DMS153 (cell line): ENCODE results near the gene KCNAB1.

Experiments
- DNase-seq: peaks from one replicate; lab custom pipeline; 2025; lab: John Stamatoyannopoulos, UW

The KCNAB1 gene

DNA sequence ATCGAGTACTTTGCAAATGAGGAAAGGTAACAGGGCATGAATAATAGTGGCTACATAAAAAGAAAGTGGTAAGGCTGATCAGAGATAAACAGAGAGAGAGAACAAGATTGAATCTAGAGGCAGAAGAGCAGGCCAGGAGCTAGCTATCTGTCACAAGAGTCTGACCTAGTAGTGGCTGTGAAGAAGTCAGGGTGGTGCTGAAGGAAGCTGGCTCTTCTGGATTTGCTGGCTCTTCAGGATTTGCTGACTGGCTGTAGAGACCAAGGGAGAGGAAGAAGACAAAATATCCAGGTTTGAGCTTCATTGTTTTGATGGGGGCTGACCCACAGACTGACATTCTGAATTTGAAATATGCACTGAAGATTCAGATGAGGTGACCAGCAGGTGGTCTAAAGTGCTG, 292.2 kb downstream of the KCNAB1 start:
- DNase-seq, result no peak

GRCh38 chr3:156413293-156413892, 293.0 kb downstream of the KCNAB1 start:
- no peak for DNase-seq

DNA sequence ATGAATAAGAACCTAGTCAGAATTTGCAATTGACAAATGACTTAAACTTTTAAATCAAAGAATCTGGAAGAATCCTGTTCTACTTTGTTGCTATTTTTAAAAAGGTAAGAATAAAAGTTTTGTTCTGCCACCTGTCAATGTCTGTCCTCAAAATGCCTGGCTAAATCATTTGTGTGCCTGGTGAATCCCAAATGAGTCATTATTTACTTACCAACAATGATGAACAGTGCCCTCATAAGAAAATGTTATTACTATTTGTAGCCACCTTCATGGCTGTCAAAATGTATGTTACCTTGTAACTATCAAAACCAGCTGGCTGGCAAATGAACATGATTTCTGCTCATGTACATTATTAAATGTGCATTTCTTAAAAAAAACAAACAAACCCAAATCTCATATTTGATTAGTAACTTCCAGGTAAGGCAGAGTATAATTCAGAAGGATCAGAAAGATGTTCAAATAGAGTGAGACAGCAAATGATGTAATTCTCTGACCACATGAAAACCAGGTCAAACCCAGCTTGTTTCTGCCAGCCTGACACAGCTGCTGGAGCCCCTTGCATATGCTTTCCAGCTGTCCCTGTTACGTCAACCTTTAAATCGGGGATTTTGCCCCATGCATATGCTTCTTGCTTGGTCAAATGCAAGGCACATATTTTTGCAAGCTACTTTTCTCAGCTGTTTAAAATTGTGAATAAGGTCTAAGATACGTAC, 296.6 kb downstream of the KCNAB1 start:
- peak; percentile 47 for DNase-seq

DNA sequence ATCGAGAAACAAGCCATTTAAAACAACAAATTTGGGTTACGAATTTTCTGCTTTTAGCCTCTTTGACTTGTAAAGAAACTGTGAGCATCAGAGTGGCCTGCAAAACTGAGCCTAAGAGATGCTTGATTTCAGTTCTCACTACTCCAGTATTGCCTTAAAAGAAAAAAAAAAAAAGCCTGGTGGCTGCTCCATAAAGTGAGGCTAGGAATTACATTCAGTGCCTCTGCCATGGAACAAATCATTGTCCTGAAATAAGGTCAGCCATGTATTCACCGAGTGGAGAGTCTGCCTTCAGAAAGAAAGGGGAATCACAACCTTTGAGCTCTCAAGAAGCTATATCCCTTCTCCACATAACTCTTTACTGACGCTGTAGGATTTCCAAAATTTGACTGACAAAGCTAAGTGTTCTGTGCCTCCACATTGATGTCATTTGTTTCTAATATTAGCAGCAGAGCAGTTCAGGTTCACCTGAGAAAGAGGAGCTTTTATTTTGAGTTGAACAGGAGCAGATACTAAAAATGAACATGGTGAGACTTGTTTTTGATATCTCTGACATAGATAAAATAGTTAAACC, 297.3 kb downstream of the KCNAB1 start:
- DNase-seq, result no peak

DNA sequence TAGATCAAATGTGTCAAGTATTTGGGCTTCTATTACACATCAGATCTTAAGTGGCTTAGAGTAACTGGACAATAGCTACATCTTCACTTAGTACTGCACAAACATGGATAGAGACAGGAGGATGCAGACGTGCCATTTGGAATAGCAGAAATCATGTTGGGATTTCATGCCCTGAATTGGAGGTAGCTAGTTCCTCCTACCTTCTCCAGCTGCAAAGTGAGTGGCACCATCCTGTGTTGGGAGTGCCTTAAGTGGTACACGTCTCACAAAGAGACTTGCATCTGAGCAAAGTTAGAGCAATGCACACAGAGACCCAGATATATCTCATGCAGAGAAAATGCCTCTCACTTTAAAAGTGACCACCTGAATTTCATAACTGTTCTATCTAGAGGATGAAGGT, 298.1 kb downstream of the KCNAB1 start:
- DNase-seq, result no peak

- DNase-seq, result no peak
These were observed 301.2 kb downstream of the KCNAB1 start for GRCh38 chr3:156421534-156421933.

- no peak for DNase-seq
These were observed 304.4 kb downstream of the KCNAB1 start for GRCh38 chr3:156424758-156425157.

GRCh38 chr3:156425651-156426050, 305.3 kb downstream of the KCNAB1 start:
- DNase-seq, result no peak

DNA sequence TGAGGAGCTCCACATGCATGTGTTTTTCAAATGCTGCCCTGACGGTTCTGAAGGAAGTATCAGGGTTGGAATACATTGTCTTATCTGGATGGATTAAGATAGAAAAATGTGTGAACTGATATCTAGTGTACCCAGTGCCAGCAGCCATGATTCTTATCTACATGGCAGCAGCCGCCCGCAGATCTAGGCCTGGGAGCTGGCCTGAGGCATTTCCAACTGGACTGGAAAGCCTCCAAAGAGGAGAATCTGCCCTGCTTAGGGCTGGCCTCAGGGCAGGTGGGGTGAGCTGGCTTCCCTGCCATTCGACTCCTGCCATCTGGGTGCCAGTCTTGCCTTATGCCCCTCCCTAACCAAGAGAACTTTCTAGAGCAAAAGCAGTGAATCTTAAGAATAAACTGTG, 308.7 kb downstream of the KCNAB1 start:
- DNase-seq, result no peak

- no peak for DNase-seq
These were observed 311.2 kb downstream of the KCNAB1 start for GRCh38 chr3:156431334-156432124.

DNA sequence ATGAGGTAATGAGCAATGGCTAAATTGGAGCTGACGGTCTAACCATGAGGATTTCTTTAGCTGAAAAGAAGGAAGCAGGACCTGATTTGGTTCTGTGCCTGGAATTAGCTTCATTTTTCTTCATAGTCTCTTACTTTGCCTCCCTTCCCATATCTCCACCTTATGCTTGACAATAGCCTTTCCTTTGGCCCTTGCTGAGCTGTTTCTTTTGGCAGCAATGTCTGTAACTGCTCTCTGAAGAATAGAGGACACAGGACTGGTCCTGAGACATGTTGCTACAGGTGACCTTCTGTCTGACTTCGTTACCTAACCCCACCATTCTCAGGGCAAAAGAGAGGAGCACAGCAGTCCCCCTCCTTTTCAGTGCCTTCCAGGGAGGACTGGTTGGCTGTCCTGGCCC, 312.2 kb downstream of the KCNAB1 start:
- DNase-seq, result no peak

GRCh38 chr3:156433138-156433537, 312.8 kb downstream of the KCNAB1 start:
- no peak for DNase-seq

DNA sequence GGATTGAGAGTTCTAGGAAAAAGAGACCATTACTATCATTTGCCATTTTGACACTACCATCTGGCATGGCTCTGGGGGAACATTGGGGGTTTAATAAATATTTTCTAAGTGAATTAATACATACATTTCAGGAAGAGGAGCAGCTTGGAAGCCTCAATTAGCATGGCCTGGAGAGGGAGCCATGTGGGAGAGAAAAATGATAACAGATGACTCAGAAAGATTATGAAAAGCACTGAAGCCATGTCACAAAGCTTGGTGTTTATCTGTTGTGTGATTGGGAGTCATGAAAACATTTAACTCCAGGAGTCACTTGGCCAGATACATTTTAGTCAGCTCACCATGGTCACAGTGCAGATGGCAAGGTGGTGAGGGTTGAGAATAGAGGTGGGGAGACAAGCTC, 313.5 kb downstream of the KCNAB1 start:
- DNase-seq, result no peak

- DNase-seq, result no peak
These were observed 314.5 kb downstream of the KCNAB1 start for GRCh38 chr3:156434921-156435320.

- DNase-seq, result no peak
These were observed 322.7 kb downstream of the KCNAB1 start for GRCh38 chr3:156443079-156443478.

DNA sequence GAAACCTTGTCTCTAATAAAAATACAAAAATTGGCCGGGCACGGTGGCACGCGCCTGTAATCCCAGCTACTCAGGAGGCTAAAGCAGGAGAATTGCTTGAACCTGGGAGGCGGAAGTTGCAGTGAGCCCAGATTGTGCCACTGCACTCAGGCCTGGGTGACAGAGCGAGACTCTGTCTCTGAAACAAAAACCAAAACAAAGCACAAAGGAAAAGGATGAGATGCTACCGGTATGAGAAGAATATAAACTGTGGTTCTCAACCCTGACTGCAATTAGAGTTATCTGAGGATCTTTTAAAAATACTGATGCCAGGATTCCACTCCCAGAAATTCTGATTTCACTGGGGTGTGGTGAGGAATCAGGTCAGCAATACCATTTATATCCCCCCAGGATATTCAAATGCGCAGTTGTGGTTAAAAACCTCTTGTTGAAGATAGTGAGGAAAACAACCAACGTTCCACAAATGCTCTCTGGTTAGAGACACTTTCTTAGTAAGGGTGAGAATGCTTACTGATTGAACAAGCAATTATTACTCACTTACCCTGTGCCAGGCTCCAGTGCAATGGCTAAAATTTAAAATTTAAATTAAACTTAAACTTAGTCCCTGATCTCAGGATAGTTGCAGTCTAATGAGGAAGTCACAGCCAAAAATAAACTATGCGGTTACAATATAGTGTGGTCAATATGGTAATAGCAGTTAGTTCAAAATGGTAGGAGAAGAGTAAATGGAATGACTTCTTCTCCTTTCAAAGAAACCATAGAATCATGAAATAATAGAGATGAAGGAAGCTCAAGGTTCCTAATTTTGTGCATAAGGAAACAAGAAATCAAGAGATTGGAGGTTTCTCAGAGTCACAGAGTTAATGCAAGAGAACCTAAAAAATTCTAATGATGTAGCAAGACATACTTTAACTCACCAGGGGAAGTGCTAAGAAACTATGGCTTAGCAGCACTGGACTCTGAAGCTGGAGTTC, 325.0 kb downstream of the KCNAB1 start:
- no peak for DNase-seq

- DNase-seq, result no peak
These were observed 327.9 kb downstream of the KCNAB1 start for GRCh38 chr3:156448300-156448699.

DNA sequence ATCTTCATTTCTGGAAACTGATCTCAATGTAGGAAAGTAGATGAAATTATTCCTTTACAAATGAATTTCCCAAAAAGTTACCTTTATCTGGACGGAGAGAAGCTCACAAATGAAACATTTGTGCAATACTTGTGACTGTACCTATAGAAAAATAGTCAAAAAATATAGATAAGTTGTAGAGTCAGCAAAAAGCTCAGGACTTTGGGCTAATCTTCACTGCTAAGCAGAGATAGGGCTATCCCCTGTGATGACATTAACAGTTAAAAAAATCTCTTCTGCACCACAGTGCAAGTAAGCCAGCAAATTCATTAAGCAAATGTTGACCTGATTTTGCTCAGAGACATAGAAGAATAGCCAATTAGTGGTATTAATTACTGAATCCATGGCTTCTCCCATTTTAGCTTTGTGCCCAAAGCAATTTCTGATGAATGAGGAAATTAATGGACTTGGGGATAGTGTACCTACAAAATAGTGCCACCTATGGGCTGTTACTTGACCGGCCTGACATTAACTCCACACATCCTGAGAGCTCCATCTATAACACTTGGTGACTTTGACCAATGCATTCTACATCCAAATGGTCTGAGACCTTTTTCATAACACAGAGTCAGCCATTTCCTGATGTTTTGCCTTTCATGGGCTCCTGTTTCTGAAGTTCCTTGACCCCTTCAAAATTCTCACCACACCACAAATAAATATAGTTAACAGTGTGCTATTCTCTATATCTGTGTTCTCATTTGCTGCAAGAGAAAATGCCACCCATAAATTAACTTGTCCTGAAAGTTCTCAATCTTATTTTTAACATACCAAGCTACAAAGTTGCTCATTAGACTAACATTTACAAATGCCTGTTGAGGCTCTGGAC, 329.6 kb downstream of the KCNAB1 start:
- DNase-seq, result peak; percentile 2

- DNase-seq, result no peak
These were observed 335.5 kb downstream of the KCNAB1 start for GRCh38 chr3:156455839-156456238.

DNA sequence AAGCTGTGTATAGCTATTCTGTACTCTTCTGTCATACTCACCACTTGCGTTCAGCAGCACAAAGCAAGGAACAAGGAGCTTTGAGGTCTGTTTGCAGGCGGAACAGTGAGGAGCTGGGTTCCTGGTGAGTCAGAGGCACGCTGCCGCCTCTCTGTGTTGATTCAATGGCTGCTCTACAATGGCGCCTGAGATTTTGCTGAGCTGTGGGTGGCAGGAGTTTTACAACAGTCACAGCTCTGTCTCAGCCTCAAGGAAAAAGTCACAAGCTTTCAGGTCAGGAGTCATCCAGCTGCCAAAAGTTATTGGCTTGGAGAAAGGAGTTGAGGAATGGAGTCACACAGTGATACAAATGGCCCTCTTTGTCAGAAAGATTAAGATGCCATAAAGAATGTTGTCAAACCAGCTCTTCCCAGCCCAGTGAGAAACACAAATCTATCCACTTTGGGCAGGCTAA, 336.4 kb downstream of the KCNAB1 start:
- DNase-seq, result no peak

DNA sequence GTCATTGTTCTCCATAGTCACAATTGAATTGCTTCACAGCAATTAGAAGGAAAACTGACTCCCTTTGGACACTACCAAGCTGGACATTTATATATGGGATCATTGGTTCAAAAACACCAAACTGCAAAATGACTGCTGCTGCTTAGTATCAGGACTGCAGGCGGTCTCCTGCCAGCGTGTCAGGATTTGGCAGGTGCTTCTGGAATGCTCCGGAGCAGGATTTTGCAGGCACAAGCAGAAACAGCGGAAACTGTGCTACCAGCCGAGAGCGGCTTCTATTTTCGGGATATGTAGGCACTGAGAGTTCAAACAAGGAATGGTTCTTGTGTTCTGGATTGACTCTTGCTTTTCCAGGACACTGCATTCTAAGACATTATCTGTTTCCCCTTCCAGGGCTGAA, 339.1 kb downstream of the KCNAB1 start:
- no peak for DNase-seq
